Thoracic aorta (tissue), 2 donors: Measurements from ENCODE around the gene PCBD2. TPM values are rescaled to one million over a fixed set of nuclear protein-coding genes. Genes with fewer than 3 reads are reported as not detected.

Experiments
- ATAC-seq: fragments of 150-250 bp; one replicate; pipeline ENCODE4 v1.8.0; 2017; ENCODE audit warnings: low read depth; ENCODE audit not compliant: insufficient number of reproducible peaks, low FRiP score
- DNase-seq: peaks from one replicate; pipeline ENCODE4 v3.0.0-alpha.2; 2020; ENCODE audit warnings: low spot score
- H3K27ac ChIP-seq, 2 donors: fragments of 200-600 bp; sonication (generic); 1 replicate in 1 of 2; 2 replicates in 1 of 2; pipeline ENCODE4 v1.5.1; 2016; ENCODE audit warnings: mild to moderate bottlenecking in 2 of 2, moderate library complexity in 2 of 2
- H3K27me3 ChIP-seq: fragments of 200-600 bp; sonication (generic); replicated peaks from 2 replicates; pipeline ENCODE4 v1.6.0; 2016; ENCODE audit warnings: mild to moderate bottlenecking; ENCODE audit not compliant: insufficient read depth
- H3K36me3 ChIP-seq: fragments of 200-600 bp; sonication (generic); one replicate; pipeline ENCODE4 v1.5.1; 2016
- H3K4me1 ChIP-seq, 2 donors: fragments of 200-600 bp; sonication (generic); 1 replicate in 1 of 2; 2 replicates in 1 of 2; pipeline versions ENCODE4 v1.5.1 to v1.6.0; 2016; ENCODE audit warnings: low read depth in 2 of 2, mild to moderate bottlenecking in 1 of 2; ENCODE audit not compliant: control insufficient read depth in 1 of 2
- H3K4me3 ChIP-seq: fragments of 200-600 bp; sonication (generic); 2 replicates; pipeline ENCODE4 v1.5.1; 2016; ENCODE audit warnings: mild to moderate bottlenecking
- H3K9me3 ChIP-seq: fragments of 200-600 bp; sonication (generic); 2 replicates; pipeline ENCODE4 v1.5.1; 2016
- total RNA-seq, 2 donors: library from RNA; depleted of rRNA; stranded (reverse); fragments of >200 nt; gene quantifications; one replicate each; pipeline versions ENCODE4 v1.1.0 to v1.2.3, GENCODE V29; 2016
- TF ChIP-seq, protein P1 (sequence below): fragments of 200-600 bp; sonication (generic); IDR thresholded peaks from one replicate; pipeline ENCODE4 v1.5.1; 2019; ENCODE audit warnings: antibody characterized with exemption

The PCBD2 gene
- total RNA-seq, 2 donors from 2014 or later = 6.9 to 10.4 TPM

GRCh38 chr5:134975078-134975715 is 70.3 kb downstream of the PCBD2 start:
- TF ChIP-seq, protein P1, sequence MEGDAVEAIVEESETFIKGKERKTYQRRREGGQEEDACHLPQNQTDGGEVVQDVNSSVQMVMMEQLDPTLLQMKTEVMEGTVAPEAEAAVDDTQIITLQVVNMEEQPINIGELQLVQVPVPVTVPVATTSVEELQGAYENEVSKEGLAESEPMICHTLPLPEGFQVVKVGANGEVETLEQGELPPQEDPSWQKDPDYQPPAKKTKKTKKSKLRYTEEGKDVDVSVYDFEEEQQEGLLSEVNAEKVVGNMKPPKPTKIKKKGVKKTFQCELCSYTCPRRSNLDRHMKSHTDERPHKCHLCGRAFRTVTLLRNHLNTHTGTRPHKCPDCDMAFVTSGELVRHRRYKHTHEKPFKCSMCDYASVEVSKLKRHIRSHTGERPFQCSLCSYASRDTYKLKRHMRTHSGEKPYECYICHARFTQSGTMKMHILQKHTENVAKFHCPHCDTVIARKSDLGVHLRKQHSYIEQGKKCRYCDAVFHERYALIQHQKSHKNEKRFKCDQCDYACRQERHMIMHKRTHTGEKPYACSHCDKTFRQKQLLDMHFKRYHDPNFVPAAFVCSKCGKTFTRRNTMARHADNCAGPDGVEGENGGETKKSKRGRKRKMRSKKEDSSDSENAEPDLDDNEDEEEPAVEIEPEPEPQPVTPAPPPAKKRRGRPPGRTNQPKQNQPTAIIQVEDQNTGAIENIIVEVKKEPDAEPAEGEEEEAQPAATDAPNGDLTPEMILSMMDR = no peak
- Histone ChIP-seq H3K27me3 (no peaks in the 10 kb centered on the region), H3K36me3 (no peaks in the 10 kb centered on the region), H3K4me3 (no peak overlapping the region), H3K27ac (no peak overlapping the region), H3K9me3 (peaks cover 4% of the 10 kb centered on the region), H3K4me1 (no peaks in the 10 kb centered on the region)
- ATAC-seq = no peak
- no peak for DNase-seq

- no peak for DNase-seq
- TF ChIP-seq, protein P1 = no peak
- no peak for ATAC-seq
Observed at GRCh38 chr5:134975843-134976242, 70.9 kb downstream of the PCBD2 start.

DNA sequence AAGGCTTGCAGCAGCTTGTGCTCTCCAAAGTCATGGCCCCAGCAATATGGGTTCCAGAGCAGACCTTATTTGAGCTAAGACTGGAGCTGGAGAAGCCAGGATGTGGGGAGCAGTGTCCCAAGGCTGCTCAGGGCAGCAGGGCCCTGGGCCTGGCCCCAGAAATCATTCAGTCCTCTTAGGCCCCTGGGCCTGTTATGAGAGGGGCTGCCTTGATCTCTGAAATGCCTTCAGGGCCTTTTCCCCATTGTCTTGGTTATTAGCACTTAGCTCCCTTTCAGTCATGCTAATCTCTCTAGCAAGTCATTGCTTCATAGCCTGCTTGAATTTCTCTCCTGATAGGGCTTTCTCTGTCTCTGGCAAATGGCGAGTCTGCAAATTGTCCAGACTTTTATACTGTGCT is 71.9 kb downstream of the PCBD2 start:
- no peaks in the 10 kb centered on the region for H3K36me3 ChIP-seq
- H3K27ac ChIP-seq = no peak overlapping the region
- no peak overlapping the region for H3K4me3 ChIP-seq
- DNase-seq (no peak), ATAC-seq (no peak)
- H3K9me3 ChIP-seq = peaks cover 13% of the 10 kb centered on the region
- TF ChIP-seq, protein P1 = no peak
- H3K4me1 ChIP-seq = no peaks in the 10 kb centered on the region
- H3K27me3 ChIP-seq = no peaks in the 10 kb centered on the region

More at GRCh38 chr5:134975843-134976242, 70.9 kb downstream of the PCBD2 start:
- H3K27me3 ChIP-seq = no peaks in the 10 kb centered on the region
- no peaks in the 10 kb centered on the region for H3K36me3 ChIP-seq
- H3K9me3 ChIP-seq = peaks cover 4% of the 10 kb centered on the region
- no peak overlapping the region for H3K4me3 ChIP-seq
- H3K27ac ChIP-seq = no peak overlapping the region
- no peaks in the 10 kb centered on the region for H3K4me1 ChIP-seq

DNA sequence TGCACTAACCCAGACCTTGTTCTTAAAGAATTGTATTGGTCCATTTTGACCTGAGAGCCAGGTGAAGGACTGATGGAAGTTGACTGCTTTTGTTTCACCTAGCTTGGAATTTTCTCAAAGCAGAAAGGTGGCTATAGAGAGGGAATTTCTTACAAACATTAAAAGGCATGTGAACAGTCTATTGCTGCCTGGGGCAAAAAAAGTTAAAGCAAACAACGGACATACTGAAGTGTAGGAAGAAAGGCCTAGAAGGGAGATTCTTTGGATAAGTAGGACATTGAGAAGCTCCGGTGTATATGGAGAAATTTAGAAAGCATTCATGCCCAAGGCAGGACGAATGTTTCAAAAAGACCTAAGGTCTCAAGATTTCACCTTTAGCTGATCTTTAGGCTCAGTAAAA is 74.5 kb downstream of the PCBD2 start:
- no peaks in the 10 kb centered on the region for H3K36me3 ChIP-seq
- no peak overlapping the region for H3K4me3 ChIP-seq
- no peaks in the 10 kb centered on the region for H3K4me1 ChIP-seq
- peaks cover 22% of the 10 kb centered on the region for H3K9me3 ChIP-seq
- ATAC-seq (no peak), DNase-seq (no peak)
- H3K27ac ChIP-seq = no peak overlapping the region
- TF ChIP-seq, protein P1 = no peak
- no peaks in the 10 kb centered on the region for H3K27me3 ChIP-seq

- H3K9me3 ChIP-seq = peaks cover 22% of the 10 kb centered on the region
- H3K4me1 ChIP-seq = no peaks in the 10 kb centered on the region
- TF ChIP-seq, protein P1 = no peak
- H3K27ac ChIP-seq = no peak overlapping the region
- DNase-seq (no peak), ATAC-seq (no peak)
- no peak overlapping the region for H3K4me3 ChIP-seq
- H3K27me3 ChIP-seq = no peaks in the 10 kb centered on the region
- no peaks in the 10 kb centered on the region for H3K36me3 ChIP-seq
Observed at GRCh38 chr5:134982230-134982629, 77.3 kb downstream of the PCBD2 start.
